ENCODE measurements around the gene CDC42BPA.

The CDC42BPA gene

DNA sequence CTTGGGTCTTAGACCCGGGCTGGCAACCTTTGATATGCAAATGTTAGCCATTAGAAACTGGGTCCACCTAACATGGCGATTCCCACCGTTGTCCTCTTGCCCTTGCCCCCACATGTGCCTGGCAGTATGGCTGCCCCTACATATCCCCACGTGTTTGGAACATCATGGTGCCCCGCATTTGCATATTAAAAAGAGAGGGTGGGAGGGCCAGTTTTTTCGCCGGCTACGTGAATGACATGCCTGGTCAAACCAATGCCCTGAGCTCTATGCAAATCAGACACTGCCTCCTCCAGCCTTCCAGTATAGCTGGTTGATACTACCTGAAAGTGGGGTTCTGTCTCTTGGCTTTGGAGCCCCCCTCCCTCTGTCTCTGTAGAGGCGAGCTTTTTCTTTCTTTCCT, 133.0 kb downstream of the CDC42BPA start:
- H3K27ac ChIP-seq = no peak overlapping the region
- TF ChIP-seq Cebpa-rat (IDR thresholded peaks at IDR 0.05) = no peak
- no peak overlapping the region for H3K4me2 ChIP-seq
- H3K9ac ChIP-seq = no peak overlapping the region
- no peaks in the 10 kb centered on the region for H3K9me3 ChIP-seq
- no peaks in the 10 kb centered on the region for H3K27me3 ChIP-seq
- H3K4me1 ChIP-seq = no peaks in the 10 kb centered on the region
- no peak overlapping the region for H3K4me3 ChIP-seq
- H3K36me3 ChIP-seq = no peaks in the 10 kb centered on the region
- H4K20me1 ChIP-seq = no peaks in the 10 kb centered on the region

DNA sequence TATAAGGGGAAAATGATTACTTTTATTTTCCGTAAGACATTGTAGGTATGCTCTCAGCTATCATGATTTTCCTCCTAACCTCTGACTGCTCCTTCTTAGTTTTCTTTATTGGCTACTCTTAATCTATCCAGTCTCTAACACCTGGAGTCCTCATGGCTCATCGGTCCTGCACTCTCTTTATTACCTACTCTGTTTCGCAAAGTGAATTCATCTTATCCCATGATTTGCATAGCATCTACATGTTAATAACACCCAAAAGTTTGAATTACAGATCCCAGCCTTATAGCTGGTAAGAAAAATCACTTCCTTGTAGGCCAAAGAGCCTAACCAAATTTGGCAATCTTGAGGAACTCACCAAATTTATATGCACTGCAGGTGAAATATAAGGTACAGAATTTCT, 136.3 kb downstream of the CDC42BPA start:
- Histone ChIP-seq H3K9me3 (no peaks in the 10 kb centered on the region), H3K4me2 (no peak overlapping the region), H3K27ac (no peak overlapping the region), H3K4me3 (no peak overlapping the region), H4K20me1 (no peaks in the 10 kb centered on the region), H3K9ac (no peak overlapping the region), H3K36me3 (no peaks in the 10 kb centered on the region), H3K4me1 (no peaks in the 10 kb centered on the region), H3K27me3 (no peaks in the 10 kb centered on the region)
- TF ChIP-seq Cebpa-rat (IDR thresholded peaks at IDR 0.05) = no peak

DNA sequence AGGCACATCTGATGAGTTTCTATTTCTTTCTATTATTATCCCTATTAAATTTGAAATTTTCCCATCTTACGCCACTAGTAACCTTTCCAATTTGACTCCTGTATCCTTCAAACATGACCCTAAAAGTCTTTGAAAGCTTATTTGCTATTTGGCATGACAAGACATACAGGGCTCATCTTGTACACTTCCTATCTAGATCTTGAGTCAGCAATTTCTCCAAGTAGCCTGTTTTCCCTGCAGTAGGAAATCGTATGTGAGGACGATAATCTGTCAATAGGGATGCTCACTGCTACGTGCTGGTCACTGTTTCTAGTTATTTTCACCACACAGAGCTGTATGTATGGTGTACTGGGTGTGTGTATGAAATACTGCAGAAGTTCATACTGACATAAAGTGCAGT, 142.7 kb downstream of the CDC42BPA start:
- H3K27me3 ChIP-seq = no peaks in the 10 kb centered on the region
- no peak overlapping the region for H3K9ac ChIP-seq
- TF ChIP-seq Cebpa-rat (IDR thresholded peaks at IDR 0.05) = no peak
- no peaks in the 10 kb centered on the region for H3K36me3 ChIP-seq
- no peak overlapping the region for H3K4me3 ChIP-seq
- H3K4me1 ChIP-seq = no peaks in the 10 kb centered on the region
- H4K20me1 ChIP-seq = no peaks in the 10 kb centered on the region
- no peak overlapping the region for H3K4me2 ChIP-seq
- H3K9me3 ChIP-seq = no peaks in the 10 kb centered on the region
- no peak overlapping the region for H3K27ac ChIP-seq

DNA sequence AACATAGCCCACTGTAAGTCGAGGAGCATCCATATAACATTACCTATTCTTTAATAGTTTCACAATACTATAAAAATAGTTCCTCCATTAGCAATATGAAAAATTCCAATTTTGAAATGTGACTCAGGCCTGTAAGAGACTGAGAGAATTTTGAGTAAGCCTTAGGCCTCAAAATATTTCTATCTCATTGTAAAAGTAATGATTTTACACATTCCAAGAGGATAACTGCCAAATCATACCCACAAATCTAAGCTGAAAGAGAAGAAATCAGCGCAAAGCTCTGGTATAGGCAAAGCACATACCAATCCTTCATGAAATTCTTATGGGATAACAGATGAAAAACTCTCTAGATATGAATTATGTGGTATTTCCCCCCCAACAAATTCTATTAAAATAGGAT, 144.1 kb downstream of the CDC42BPA start:
- no peaks in the 10 kb centered on the region for H3K9me3 ChIP-seq
- no peaks in the 10 kb centered on the region for H3K4me1 ChIP-seq
- no peak overlapping the region for H3K9ac ChIP-seq
- H3K27ac ChIP-seq = no peak overlapping the region
- no peak overlapping the region for H3K4me2 ChIP-seq
- TF ChIP-seq Cebpa-rat (IDR thresholded peaks at IDR 0.05) = no peak
- no peaks in the 10 kb centered on the region for H3K27me3 ChIP-seq
- H3K4me3 ChIP-seq = no peak overlapping the region
- H4K20me1 ChIP-seq = no peaks in the 10 kb centered on the region
- H3K36me3 ChIP-seq = no peaks in the 10 kb centered on the region

DNA sequence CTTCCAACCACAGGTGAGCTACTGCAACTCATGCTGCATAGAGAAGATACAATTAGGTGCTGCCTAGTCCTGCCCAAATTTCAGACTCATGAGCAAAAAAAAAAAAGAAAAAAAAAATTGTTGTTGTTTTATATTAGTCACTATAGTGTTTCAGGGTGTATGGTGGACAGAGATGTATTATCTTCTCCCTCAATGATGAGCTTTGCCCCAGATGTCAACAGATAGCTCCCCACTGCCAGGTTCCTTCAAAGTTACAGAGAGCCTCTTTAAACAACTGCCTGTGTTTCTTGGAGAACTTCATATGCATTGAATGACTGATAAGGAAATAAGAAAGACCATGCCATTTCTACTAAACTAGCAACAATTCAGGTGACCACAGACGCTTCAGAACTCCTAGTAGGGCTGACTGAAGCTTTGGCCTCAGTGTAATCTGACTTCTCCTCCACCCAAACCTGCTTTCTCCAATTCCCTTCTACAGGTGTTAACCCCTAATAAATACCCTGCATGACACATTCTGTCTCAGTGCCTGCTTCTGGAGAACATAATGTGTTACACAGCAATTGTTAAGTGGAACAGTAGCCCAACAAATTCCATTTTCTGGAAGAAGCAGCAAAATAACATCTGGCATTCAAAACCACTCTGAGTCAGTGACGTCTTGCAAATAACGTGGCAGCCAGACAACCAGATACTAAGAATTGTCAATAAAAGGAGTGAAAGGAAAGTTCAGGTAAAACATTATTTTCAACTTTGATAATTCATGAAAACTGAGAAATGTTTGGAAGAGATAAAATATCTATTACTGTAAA, 147.7 kb downstream of the CDC42BPA start:
- H3K4me3 ChIP-seq = no peak overlapping the region
- H3K27ac ChIP-seq = no peak overlapping the region
- H3K36me3 ChIP-seq = no peaks in the 10 kb centered on the region
- H3K27me3 ChIP-seq = no peaks in the 10 kb centered on the region
- H3K9me3 ChIP-seq = no peaks in the 10 kb centered on the region
- H3K4me1 ChIP-seq = no peaks in the 10 kb centered on the region
- TF ChIP-seq Cebpa-rat (IDR thresholded peaks at IDR 0.05) = no peak
- no peaks in the 10 kb centered on the region for H4K20me1 ChIP-seq
- no peak overlapping the region for H3K9ac ChIP-seq
- H3K4me2 ChIP-seq = no peak overlapping the region

DNA sequence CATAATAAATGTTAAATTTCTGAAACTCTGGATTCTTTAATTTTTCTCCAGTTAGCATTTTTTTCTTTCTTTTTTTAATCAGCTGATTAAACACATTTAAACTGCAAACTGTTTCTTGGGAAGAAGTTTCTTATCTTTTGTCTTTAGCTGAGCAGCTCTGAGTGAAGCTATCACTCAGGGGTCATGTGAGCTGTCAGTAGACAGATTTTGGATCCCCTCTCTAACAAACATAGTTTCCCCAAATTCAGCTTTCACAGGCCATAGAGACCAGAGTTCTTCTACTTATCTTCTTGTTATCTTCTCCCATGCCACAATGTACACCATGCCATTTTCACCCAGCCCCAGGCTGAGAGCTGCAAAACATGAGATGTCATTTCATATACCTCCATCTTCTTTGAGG, 148.9 kb downstream of the CDC42BPA start:
- Histone ChIP-seq H3K27ac (no peak overlapping the region), H3K4me2 (no peak overlapping the region), H3K4me3 (no peak overlapping the region), H4K20me1 (no peaks in the 10 kb centered on the region), H3K9ac (no peak overlapping the region), H3K36me3 (no peaks in the 10 kb centered on the region), H3K27me3 (no peaks in the 10 kb centered on the region), H3K9me3 (no peaks in the 10 kb centered on the region), H3K4me1 (no peaks in the 10 kb centered on the region)
- no peak for TF ChIP-seq Cebpa-rat (IDR thresholded peaks at IDR 0.05)

DNA sequence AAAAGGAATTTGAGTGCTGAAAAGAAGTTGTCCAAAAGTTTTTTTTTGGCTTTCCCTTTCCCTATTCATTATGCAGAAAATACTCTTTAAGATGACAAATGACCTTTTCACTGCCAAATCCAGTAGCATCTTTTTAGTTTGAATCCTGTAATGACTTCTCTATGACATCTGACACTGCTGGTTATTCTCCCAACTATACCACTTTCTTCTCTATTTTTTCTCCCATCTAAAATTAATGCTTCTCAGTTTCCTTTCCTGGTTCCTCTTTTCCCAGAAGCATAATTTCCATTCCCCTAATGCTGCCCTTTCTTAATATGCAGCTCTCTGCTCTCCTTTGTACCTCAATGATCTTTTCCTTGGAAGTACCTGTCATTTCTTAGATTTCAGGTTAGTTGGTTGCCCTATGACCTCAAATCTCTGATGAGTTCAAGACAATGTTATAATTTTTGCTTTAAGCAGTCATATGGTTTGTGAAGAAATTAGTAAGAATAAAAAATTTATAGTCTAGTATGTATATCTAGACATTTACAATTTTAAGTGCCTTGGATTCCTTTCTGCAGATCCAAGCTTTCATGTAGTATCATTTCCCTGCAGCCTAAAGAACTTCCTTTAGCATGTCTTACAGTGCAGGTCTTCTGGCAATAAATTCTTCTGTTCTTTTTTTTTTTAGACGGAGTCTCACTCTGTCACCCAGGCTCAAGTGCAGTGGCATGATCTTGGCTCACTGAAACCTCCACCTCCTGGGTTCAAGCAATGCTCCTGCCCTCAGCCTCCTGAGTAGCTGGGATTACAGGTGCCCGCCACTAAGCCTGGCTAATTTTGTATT, 150.8 kb downstream of the CDC42BPA start:
- no peak for TF ChIP-seq Cebpa-rat (IDR thresholded peaks at IDR 0.05)
- H3K27ac ChIP-seq = no peak overlapping the region
- H3K4me2 ChIP-seq = no peak overlapping the region

DNA sequence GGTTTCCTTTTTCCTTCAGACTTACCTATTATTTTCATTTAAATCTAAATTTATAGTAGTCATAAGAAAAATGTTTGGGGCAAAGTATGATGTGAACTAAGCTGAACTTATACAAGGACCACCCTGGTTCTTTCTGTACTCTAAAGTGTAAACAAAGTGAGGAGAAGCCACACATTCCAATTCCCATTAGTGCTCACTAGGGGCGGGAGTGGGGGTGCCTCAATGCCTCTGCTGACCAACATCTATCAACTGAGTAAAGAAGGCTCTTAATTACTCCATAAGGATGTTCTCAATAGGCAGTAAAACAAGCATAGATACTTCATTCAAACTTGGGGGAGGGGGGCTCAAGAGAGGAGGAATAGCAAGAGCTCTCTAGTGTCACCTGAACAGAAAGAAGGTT, 151.7 kb downstream of the CDC42BPA start:
- no peak for TF ChIP-seq Cebpa-rat (IDR thresholded peaks at IDR 0.05)
- Histone ChIP-seq H3K4me2 (no peak overlapping the region), H3K4me1 (no peaks in the 10 kb centered on the region), H3K4me3 (no peak overlapping the region), H3K27me3 (no peaks in the 10 kb centered on the region), H3K36me3 (no peaks in the 10 kb centered on the region), H3K9ac (no peak overlapping the region), H4K20me1 (no peaks in the 10 kb centered on the region), H3K27ac (no peak overlapping the region), H3K9me3 (no peaks in the 10 kb centered on the region)

More for the DNA sequence above, 150.8 kb downstream of the CDC42BPA start:
- no peaks in the 10 kb centered on the region for H3K9me3 ChIP-seq
- no peaks in the 10 kb centered on the region for H4K20me1 ChIP-seq
- no peaks in the 10 kb centered on the region for H3K4me1 ChIP-seq
- H3K36me3 ChIP-seq = no peaks in the 10 kb centered on the region
- no peak overlapping the region for H3K9ac ChIP-seq
- no peak overlapping the region for H3K4me3 ChIP-seq
- H3K27me3 ChIP-seq = no peaks in the 10 kb centered on the region

DNA sequence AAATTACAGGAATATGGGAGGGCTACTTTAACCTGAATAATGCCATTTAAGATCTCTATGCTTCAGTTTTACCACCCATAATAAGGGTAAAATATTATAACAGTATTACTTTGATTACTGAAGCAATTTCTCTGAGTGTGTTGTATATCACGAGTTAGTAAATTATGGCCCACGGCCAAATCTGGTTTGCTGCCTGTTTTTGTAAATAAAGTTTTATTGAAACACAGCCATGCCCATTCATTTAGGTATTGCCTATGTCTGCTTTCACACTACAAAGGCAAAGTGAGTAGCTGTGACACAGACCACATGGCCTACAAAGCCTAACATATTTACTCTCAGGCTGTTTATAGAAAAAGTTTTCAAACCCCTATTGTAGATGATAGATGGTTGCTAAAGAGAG, 156.8 kb downstream of the CDC42BPA start:
- Histone ChIP-seq H3K4me3 (no peak overlapping the region), H3K27me3 (no peaks in the 10 kb centered on the region), H3K27ac (no peak overlapping the region), H3K36me3 (no peaks in the 10 kb centered on the region), H3K4me1 (no peaks in the 10 kb centered on the region), H3K9ac (no peak overlapping the region), H3K4me2 (no peak overlapping the region), H4K20me1 (no peaks in the 10 kb centered on the region), H3K9me3 (no peaks in the 10 kb centered on the region)
- no peak for TF ChIP-seq Cebpa-rat (IDR thresholded peaks at IDR 0.05)

DNA sequence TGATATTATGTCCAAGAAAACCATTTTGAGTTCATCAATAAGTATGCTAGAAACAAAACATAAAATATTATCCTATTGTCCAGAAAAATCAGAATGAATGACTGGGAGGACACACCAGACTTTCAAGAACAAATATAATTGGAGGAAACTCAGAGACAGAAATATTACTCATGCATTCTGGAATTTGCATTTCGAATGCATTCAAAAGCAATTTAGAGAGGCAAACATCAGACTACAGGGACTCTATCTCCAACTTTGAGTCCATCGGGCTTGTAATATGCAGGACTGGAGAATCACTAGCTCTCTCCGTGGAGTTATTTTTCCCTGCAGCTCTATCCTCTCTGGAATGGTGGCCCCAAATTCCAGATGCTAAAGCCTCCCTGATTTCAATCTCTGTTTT, 161.8 kb downstream of the CDC42BPA start:
- Histone ChIP-seq H4K20me1 (no peaks in the 10 kb centered on the region), H3K4me3 (no peak overlapping the region), H3K27ac (no peak overlapping the region), H3K4me2 (no peak overlapping the region), H3K9ac (no peak overlapping the region), H3K9me3 (no peaks in the 10 kb centered on the region), H3K4me1 (no peaks in the 10 kb centered on the region), H3K36me3 (no peaks in the 10 kb centered on the region), H3K27me3 (no peaks in the 10 kb centered on the region)
- no peak for TF ChIP-seq Cebpa-rat (IDR thresholded peaks at IDR 0.05)

All from BLaER1 (cell line).